DMS 273 (cell line): ENCODE data around the gene VASN.
A peak's percentile ranks its signal among the peaks of the same experiment; 100 is the strongest.

ENCODE experiments used
- DNase-seq: peaks from one replicate; lab custom pipeline; 2025; ENCODE audit not compliant: unreplicated experiment; lab: John Stamatoyannopoulos, UW

Gene VASN

GRCh38 chr16:4419402-4419959, 47.8 kb downstream of the VASN start:
- no peak for DNase-seq

GRCh38 chr16:4420505-4421105, 49.0 kb downstream of the VASN start:
- DNase-seq, result no peak

- peak; percentile 98 for DNase-seq
Measured at GRCh38 chr16:4425378-4426020, 53.9 kb downstream of the VASN start, which contains the start of gene DNAJA3. DNAJA3 (plus strand) TSS chr16:4425868; CDS start chr16:4425882, 14 bp downstream.

DNA sequence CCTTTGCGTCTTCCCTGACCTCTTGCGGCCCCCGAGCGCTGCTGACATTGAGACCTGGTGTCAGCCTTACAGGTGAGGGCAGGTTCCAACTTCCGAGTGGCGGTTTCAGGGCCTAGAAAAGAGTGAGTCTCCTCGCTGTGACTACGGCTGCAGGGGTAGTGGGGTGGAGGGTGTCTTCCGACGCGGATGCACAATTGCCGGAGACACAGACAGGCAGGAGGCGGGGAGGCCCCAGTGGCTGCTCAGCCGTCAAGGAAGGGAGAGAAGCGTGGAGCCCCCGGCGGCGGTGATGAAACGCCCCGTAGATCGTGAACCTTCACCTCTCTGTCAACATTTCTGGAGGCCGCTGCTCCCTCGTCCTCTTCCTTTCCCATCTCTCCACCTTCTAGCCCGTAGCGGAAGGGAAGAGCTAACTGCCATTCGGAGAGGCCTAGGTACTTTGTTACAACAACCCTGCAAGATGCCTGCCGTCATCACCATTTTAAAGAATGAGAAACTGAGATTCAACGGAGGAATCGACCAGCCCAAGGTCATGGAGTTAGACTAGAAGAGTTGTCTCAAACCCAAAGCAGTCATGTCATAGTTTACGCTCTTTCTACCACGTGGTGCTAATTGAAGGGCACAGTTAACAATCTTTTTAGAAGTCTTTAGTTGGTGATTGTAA, 54.5 kb downstream of the VASN start:
- DNase-seq, result peak; percentile 67

DNA sequence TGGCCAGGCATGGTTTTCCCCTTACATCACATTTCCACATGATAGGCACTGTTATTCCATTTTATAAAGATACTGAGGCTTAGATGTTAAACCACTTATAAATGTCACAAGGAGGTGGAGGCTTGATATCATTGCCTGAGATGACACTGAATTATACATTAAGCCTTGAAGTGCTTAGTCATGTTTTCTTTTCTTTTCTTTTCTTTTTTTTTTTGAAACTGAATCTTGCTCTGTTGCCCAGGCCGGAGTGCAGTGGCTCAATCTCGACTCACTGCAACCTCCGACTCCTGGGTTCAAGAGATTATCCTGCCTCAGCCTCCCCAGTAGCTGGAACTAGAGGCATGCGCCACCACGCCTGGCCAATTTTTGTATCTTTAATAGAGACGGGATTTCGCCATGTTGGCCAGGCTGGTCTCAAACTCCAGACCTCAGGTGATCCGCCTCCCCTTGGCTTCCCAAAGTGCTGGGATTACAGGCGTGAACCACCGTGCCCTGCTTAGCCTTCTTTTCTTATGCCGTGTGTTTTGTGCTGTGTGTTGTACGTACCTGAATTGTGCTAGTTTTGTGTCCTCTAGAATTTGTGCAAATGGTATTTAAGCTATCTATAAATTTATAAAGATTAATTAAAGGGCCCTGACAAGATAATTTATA, 55.2 kb downstream of the VASN start:
- DNase-seq, result no peak

DNA sequence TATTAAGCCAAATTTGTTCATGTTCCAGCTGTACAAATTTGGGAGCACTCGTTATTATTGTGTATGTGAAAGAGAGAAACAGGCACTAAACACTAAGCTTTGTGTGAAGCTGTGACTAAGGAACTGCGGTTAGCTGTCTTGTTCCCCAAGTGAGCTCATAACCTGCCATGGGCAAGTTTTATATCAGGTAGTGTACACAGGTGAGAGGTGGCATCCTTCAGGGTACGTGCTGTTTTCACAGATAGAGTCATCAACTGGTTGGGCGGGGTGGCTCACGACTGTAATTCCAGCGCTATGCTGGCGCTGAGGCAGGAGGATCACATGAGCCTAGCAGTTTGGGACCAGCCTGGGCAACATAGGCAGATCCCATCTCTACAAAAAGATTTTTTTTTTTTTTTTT, 56.9 kb downstream of the VASN start:
- DNase-seq, result no peak

DNA sequence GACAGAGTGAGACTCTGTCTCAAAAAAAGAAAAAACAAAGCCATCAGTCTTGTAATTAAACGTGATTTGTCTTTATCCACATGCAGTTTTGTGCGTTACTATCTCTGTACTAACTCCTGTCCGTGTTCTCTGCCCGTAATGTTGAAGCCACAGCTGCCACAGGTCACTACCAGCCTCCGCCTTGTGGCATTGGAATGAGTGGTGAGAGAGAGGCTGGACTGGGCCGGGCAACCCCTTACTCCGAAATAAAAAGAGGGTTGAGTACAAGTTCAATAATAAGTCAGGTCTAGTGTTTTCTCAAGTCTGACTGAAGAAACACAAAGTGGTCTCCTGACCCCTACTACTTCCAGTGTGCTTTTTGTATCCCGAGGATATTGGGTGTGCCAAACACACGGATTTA, 59.4 kb downstream of the VASN start:
- DNase-seq, result no peak
